GM19372 (cell line): ENCODE measurements around the gene LRRC73.
"Not testable (repeated sequence)": the region's sequence is repeated elsewhere in the genome, so short reads cannot be mapped to it uniquely, and the experiment has no call there.

Experiments used
- ATAC-seq: cut with Tn5 transposase; IDR thresholded peaks from one replicate; pipeline ENCODE4 v1.9.1; 2021; ENCODE audit warnings: mild to moderate bottlenecking, low read depth, moderate library complexity; ENCODE audit not compliant: unreplicated experiment

The LRRC73 gene

DNA sequence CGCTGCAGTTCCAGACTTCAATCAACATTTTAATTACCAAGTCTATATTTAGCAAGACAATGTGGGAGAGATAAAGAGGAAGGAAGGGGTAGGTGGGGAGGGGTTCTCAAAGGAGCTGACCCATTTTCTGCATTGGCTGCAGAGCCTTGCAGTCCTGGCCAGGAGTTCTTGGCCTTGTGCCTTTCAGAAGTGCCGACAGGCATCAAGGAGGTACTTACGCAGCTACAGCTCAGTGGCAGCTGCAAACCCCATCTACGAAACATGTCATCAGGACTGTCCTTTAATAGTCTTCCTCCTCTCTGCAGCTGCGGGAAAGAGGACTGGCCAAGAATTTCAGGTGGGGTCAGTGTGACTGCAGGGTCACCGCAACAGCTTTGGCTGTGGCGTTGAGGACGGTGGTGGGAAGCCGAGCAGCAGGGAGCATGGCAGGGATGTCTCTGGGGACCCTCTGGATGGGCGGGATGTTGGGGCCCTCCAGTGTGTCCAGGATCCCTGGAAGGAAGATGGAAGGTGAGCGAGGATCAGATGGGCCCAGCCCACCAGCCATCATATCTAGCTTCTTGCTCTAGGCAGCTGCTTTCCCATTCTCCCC, 1.8 kb upstream of the LRRC73 start:
- ATAC-seq: no peak

DNA sequence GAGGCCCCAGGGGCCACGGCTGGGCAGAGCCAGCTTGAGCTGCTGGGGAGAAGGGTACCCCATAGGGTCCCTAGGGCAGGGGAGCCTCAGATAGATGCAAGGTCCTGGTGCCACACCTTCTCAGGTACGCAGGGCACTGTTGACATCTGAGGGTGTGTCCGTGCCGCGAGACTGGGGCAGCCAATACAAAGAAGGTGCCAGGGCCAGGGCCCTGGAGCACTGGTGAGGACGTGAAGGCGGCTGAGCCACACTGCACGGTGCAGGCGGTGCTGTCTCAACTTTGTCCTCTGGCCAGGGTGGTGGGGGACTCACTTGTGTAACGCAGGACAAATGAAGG, 649 bp upstream of the LRRC73 start:
- ATAC-seq: no peak

- ATAC-seq: no peak
These were observed 783 bp downstream of the LRRC73 start for GRCh38 chr6:43509142-43509983.

DNA sequence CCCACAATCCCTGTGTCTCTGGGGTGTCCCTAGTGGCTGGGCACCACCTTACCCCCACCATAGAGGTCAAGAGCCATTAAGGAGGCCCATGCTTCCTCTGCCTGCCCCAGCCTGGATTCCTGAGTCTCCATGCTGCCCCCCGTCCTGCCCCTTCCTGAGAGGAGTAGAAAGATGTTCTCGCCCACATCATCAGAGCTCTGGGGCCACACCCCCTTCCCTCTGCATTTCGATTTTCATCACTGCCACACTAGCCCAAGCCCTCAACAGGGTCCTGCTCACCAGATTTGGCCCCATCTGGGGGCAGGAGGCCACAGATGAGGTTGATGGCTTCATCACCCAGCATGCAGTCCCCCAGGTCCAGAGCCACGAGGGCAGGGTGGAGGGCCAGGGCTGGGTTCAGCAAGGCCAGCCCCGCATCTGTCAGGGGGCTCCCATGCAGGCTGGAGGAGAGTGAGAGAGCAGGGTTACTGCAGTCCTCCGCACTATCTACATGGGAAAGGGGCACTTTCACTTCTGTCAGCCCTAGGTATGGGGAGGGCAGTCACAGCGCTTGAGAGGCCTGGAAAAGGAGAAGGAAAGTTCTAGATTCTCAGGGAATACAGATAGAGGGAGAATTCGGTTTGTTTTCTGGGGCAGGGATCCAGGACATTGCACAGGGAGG, 1.5 kb downstream of the LRRC73 start:
- no peak for ATAC-seq

DNA sequence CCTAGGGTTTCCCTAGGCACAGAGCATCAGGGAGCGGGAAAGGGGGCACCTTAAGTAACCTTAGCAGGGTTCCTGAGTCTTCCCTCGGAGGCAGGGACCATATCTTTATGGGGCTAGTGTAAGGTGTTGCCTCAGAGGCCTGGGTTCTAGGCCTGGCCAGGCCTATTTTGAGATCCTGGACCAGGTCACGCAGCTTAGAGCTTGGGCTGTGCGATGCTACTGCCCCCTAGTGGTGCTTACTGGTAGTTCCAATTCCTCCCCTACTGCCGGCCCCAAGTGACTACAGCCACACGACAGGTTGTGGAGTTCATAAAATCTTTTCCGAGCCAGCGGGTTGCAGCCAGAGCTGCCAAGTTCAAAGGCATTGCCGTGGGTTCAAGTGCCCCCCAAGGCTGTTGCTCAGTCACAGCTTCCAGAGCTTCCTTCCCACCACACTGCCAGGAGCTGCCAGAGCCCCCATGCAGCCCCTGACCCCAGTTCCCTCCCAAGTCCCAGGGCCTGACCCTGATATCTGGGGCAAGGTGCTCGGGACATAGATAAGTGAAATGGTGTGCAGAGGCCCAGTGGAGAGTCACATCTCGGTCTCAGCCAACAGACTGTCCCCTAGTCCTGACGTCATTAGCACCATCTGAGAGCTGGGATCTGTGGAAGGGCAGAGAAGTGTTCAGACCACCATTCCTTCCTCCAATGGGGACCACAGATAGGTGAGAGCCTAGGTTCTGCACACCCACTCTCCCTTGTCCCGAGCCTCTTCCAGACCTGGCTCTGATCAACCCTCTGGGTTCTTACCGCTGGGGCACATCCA, 3.3 kb downstream of the LRRC73 start:
- no peak for ATAC-seq

DNA sequence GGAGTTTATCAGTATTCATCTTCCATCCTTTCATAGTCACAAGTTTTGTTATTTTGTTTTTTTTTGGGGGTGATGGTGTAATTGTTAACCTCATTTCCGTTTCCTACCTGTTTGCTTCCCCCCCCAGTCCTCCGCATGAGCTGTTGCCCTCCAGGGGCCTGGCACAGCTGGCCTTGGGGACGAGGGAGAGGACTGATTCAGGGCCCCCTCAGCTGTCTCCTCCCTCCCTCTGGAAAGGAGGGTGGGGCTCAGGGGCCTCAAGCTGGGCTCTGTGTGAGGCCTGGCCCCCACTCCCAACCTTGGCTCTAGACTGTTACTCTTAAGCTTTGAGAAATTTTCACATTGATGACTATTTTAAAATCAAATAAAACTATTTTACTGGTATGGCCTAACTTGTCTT, 4.0 kb downstream of the LRRC73 start:
- no peak for ATAC-seq

- ATAC-seq: no peak
These were observed 4.4 kb downstream of the LRRC73 start for GRCh38 chr6:43505718-43506117.

DNA sequence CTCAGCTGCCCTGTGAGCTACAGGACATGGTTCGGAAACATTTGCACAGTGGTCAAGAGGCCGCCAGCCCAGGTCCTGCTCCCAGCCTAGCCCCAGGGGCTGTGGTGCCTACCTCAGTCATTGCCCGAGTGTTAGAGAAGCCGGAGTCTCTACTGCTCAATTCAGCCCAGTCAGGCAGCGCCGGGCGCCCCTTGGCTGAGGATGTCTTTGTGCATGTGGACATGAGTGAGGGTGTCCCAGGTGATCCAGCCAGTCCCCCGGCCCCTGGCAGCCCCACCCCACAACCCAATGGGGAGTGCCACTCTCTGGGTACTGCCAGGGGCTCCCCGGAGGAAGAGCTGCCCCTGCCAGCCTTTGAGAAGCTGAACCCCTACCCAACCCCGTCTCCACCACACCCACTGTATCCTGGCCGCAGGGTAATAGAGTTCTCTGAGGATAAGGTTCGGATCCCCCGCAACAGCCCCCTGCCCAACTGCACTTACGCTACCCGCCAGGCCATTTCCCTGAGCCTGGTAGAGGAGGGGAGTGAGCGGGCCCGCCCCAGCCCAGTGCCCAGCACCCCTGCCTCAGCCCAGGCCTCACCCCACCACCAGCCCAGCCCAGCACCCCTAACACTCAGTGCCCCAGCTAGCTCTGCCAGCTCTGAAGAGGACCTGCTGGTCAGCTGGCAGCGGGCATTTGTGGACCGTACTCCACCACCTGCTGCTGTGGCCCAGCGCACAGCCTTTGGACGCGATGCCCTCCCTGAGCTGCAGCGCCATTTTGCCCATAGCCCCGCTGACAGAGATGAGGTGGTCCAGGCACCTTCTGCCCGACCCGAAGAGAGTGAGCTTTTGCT, 5.2 kb downstream of the LRRC73 start:
- no peak for ATAC-seq

DNA sequence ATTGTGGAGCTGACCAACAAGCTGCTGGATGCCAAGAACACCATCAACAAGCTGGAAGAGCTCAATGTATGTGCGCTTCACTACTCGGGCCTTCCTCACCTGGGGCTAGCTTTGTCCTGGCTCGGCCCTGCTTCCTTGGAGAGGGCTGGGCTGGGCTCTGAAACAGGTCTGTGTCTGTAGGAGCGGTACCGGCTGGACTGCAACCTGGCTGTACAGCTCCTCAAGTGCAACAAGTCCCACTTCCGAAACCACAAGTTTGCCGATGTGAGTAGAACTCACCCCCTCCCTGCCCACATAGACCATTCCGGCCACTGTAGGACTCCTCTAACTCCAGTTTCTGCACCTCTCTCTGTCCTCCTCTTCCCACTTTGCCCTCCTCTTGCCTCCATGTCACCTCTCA, 6.7 kb downstream of the LRRC73 start:
- ATAC-seq: no peak

DNA sequence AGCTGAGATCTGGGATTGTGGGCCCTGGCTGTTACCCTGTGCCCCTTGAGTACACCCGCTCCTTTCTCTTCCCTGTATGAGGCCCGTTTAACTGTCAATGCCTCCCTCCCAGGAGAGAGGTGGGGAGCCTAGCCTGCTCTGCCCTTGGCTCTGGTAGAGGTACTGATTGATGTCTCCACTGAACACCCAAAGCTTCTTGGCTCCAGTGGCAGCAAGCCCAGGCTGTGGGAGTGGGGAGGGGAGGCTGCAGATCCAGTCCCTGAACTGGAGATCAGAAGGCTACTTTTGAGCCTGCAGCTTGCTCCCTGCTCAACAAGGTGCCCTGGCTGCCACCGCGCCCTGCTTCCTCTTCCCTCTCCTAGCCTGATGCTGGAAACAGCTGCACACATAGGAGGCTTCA, 7.5 kb downstream of the LRRC73 start:
- ATAC-seq: no peak

DNA sequence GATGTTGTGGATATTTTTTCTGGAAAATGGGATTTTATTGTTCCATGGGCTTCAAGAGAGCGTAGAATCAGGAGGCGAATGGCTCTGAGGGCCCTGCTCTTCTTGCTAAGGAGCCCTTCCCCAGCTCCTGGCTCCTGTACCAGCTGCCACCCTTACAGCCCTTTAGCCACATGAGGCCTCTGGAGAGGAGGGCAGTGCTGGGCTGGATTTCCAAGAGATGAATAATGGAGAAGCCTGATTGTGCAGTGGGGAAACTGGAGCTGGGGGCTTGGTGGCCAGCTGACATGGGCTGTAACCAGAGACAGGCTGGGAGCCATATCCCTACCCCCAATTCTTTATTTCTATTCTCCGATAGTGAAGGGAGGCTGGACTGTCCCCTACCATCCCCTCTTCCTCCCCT, 9.2 kb downstream of the LRRC73 start:
- ATAC-seq: no peak

- ATAC-seq: no peak
These were observed 10.9 kb downstream of the LRRC73 start for GRCh38 chr6:43499028-43499815.

DNA sequence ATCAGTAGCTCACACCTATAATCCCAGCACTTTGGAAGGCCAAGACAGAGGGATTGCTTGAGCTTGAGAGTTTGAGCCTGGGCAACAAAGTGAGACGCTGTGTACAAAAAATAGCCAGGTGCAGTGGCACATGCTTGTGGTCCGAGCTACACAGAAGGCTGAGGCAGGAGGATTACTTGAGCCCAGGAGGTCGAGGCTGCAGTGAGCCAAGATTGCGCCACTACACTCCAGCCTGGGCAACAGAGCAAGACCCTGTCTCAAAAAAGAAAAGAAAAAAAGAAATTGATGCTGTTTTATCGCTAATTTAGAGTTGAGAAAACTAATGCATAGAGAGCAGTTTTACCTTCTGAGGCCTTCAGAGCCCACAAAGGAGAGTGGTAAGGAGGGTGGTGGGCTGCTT, 11.9 kb downstream of the LRRC73 start:
- not testable (repeated sequence) for ATAC-seq

- ATAC-seq: no peak
These were observed 12.5 kb downstream of the LRRC73 start for GRCh38 chr6:43497689-43498088.

DNA sequence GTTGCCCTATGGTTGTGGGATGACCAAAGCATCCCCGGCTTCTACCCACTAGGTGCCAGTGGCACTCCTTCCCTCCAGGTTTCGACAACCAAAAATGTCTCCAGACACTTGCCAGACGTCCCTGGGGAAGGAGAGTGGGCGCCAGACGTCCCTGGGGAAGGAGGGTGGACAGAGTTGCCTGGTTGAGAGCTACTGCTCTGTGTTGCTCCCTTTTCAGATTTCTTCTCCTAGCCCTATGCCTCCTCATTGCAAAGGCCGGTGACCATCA, 13.1 kb downstream of the LRRC73 start:
- ATAC-seq: no peak

DNA sequence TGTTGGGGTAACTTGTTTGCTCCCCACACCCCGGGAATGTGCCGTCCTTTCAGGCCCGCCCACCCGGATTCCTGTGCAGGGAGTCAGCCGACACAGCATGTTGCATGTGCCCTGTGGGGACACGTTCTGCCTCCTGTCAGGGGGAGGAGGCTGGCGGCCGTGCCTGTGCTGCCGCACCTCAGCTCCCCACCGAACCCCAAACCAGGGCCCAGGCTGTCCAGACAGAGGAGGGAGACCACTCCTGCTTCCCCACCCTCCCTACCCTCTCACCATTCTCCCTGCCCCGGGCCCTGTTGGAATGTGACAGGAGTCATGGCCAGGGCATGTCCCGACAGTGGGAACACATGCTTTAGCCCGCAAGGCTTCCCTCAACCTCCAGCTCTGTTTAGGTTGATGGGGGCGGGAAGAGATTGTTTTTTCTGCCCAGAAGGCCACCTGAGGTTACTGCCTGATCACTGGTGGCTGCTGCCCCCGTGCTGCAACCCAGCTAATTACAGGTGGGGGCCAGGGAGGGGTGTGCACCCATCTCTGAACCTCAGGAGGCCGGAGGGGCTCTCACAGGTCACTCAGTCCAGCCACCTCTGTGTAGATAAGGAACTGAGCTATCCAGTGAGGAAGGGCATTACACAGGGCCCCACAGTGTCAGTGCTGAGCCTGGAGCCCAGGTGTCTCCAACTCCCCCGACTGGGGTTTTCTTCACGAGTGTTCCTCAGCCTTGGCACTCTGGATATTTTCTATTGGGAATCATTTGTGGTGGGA, 13.6 kb downstream of the LRRC73 start:
- no peak for ATAC-seq

GRCh38 chr6:43495409-43495941, 14.7 kb downstream of the LRRC73 start:
- ATAC-seq: no peak

DNA sequence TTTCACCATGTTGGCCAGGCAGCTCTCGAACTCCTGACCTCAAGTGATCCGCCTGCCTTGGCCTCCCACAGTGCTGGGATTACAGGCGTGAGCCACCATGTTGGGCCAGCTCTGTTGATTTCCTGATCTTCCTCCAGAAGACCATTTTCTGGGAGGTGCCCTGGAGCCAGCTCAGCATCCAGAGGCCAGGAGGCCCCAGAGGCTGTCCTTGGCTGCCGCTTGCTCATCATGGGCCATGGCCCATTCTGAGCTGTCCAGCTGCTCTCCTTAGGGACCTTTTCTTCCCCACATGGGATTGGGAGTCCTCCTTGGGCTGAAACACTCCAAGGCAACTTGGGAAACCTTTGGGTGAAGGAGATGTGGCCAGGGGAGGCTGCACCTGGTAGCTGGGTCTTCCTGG, 15.4 kb downstream of the LRRC73 start:
- no peak for ATAC-seq

DNA sequence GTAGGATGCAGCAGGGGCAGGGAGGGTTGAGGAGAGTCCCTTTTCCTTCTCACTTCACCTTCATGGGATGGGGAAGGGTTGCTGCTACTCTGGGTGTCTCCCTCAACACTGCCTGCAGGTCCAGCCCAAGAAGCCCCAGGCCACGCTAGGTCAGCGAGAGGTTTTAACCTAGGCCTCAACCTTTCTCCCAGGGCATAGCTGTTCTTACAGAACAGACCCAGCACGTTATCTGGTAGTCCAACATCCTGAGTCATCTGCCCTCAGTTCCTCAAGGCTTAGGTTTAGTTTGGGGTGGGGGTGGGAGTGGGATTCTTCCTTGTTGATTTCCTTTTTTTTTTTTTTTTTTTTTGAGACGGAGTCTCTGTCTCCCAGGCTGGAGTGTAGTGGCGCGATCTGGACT, 15.8 kb downstream of the LRRC73 start:
- no peak for ATAC-seq
